SK-N-SH (cell line): Measurements from ENCODE around the gene ITGB6. TPM values are rescaled to one million over a fixed set of nuclear protein-coding genes. Genes with fewer than 3 reads are reported as not detected.

ENCODE experiments used
- CTCF ChIA-PET: fragments of 300-600, 350-600 bp; formaldehyde crosslinking; extraction: SDS; loops from one replicate; lab custom pipeline; 2021; lab: Yijun Ruan, JAX
- POLR2A ChIA-PET: fragments of 350-600 bp; sonication (Branson Sonifier 250); formaldehyde crosslinking; extraction: SDS; loops from one replicate; lab custom pipeline; 2020; ENCODE audit warnings: antibody characterized with exemption, inconsistent platforms; lab: Yijun Ruan, JAX
- DNase-seq: peaks from one replicate; pipeline ENCODE4 v3.0.0; 2012
- H2AFZ ChIP-seq: fragments of 200-600 bp; sonication (generic); 2 replicates; pipeline ENCODE4 v1.8.1; 2016; ENCODE audit warnings: antibody characterized with exemption, mild to moderate bottlenecking, low read depth
- H3F3A ChIP-seq: fragments of 200-600 bp; sonication (generic); replicated peaks from 2 replicates; pipeline ENCODE3; 2016; ENCODE audit warnings: antibody characterized with exemption, mild to moderate bottlenecking; ENCODE audit not compliant: insufficient read depth
- H3K27ac ChIP-seq, 2 experiments: fragments of 200-500 bp in 1 of 2; fragments of 200-600 bp in 1 of 2; sonication (Bioruptor generic) in 1 of 2; sonication (generic), shearing (Covaris generic) in 1 of 2; 2 replicates each; pipeline versions ENCODE4 v1.5.1 to v1.6.1; 2014 to 2016; ENCODE audit warnings: low read depth in 2 of 2, inconsistent platforms in 1 of 2, low read length in 1 of 2, mild to moderate bottlenecking in 1 of 2, mixed read lengths in 1 of 2
- H3K27me3 ChIP-seq: fragments of 200-600 bp; sonication (generic), shearing (Covaris generic); 2 replicates; pipeline ENCODE4 v1.6.1; 2016; ENCODE audit warnings: mixed run types; ENCODE audit not compliant: insufficient read depth
- H3K36me3 ChIP-seq, 2 experiments: fragments of 200-500 bp in 1 of 2; fragments of 200-600 bp in 1 of 2; sonication (Bioruptor generic) in 1 of 2; sonication (generic) in 1 of 2; replicated peaks in 1 of 2; 2 replicates each; pipeline versions ENCODE3 to v1.5.1; 2014 to 2016; ENCODE audit warnings: low read length in 1 of 2, mild to moderate bottlenecking in 1 of 2; ENCODE audit not compliant: insufficient read depth in 2 of 2, control insufficient read depth in 1 of 2
- H3K4me1 ChIP-seq, 2 experiments: fragments of 200-500 bp in 1 of 2; fragments of 200-600 bp in 1 of 2; sonication (Bioruptor generic) in 1 of 2; sonication (generic), shearing (Covaris generic) in 1 of 2; 2 replicates each; pipeline versions ENCODE4 v1.5.1 to v1.6.1; 2014 to 2016; ENCODE audit warnings: low read depth in 1 of 2, low read length in 1 of 2, mixed run types in 1 of 2; ENCODE audit not compliant: insufficient read depth in 2 of 2, control insufficient read depth in 1 of 2
- H3K4me2 ChIP-seq: fragments of 200-600 bp; sonication (generic), shearing (Covaris generic); 2 replicates; pipeline ENCODE4 v1.6.1; 2017; ENCODE audit warnings: mixed run types
- H3K4me3 ChIP-seq, 2 experiments: fragments of 200-500 bp in 1 of 2; fragments of 200-600 bp in 1 of 2; sonication (Bioruptor generic) in 1 of 2; sonication (generic), shearing (Covaris generic) in 1 of 2; 2 replicates each; pipeline versions ENCODE4 v1.5.1 to v1.8.1; 2014 to 2016; ENCODE audit warnings: low read depth in 2 of 2, inconsistent platforms in 1 of 2, low read length in 1 of 2, mild to moderate bottlenecking in 1 of 2, mixed read lengths in 1 of 2, moderate library complexity in 1 of 2
- H3K79me2 ChIP-seq: fragments of 200-600 bp; sonication (generic); 2 replicates; pipeline ENCODE4 v1.8.1; 2017; ENCODE audit warnings: mild to moderate bottlenecking; ENCODE audit not compliant: insufficient read depth
- H3K9ac ChIP-seq: fragments of 200-600 bp; sonication (generic); 2 replicates; pipeline ENCODE4 v1.6.1; 2017; ENCODE audit warnings: mixed run types
- H3K9me2 ChIP-seq: fragments of 200-600 bp; sonication (generic); 2 replicates; pipeline ENCODE4 v1.6.1; 2017; ENCODE audit warnings: mixed run types
- H3K9me3 ChIP-seq: fragments of 200-600 bp; sonication (generic); 2 replicates; pipeline ENCODE4 v1.6.1; 2017; ENCODE audit warnings: mixed run types, mild to moderate bottlenecking, moderate library complexity
- H4K20me1 ChIP-seq: fragments of 200-600 bp; sonication (generic); 2 replicates; pipeline ENCODE4 v1.6.1; 2017; ENCODE audit warnings: mild to moderate bottlenecking, mixed run types; ENCODE audit not compliant: insufficient read depth
- ELF1 ChIP-seq: IDR thresholded peaks from 2 replicates; pipeline ENCODE4 v1.4.0; 2012
- FOXJ3 ChIP-seq: sonication (generic); formaldehyde crosslinking; IDR thresholded peaks from 2 replicates; pipeline ENCODE4 v1.5.1; 2020; ENCODE audit warnings: mild to moderate bottlenecking, missing genetic modification reagents
- FOXM1 ChIP-seq: IDR thresholded peaks from 2 replicates; pipeline ENCODE4 v1.4.0; 2012; ENCODE audit warnings: low read depth, mild to moderate bottlenecking
- GATA2 ChIP-seq: sonication (generic); formaldehyde crosslinking; IDR thresholded peaks from 2 replicates; pipeline ENCODE4 v1.5.0; 2020; ENCODE audit warnings: mild to moderate bottlenecking, missing genetic modification reagents
- MEF2A ChIP-seq: IDR thresholded peaks from 2 replicates; pipeline ENCODE4 v1.4.0; 2012; ENCODE audit warnings: low read depth, borderline replicate concordance
- MXI1 ChIP-seq: IDR thresholded peaks from 2 replicates; pipeline ENCODE4 v1.6.1; 2012; ENCODE audit warnings: mild to moderate bottlenecking, low read depth, low read length, improper control_type of control experiment
- NFIC ChIP-seq: IDR thresholded peaks from 2 replicates; pipeline ENCODE4 v1.4.0; 2012; ENCODE audit warnings: borderline replicate concordance
- RAD21 ChIP-seq: IDR thresholded peaks from 2 replicates; pipeline ENCODE4 v1.6.1; 2012; ENCODE audit warnings: mild to moderate bottlenecking, low read length
- RFX5 ChIP-seq: IDR thresholded peaks from 2 replicates; pipeline ENCODE4 v1.6.1; 2012; ENCODE audit warnings: mild to moderate bottlenecking, improper control_type of control experiment, low read length
- TAF1 ChIP-seq: IDR thresholded peaks from 2 replicates; pipeline ENCODE4 v1.6.1; 2012; ENCODE audit warnings: low read depth, mild to moderate bottlenecking, low read length, moderate library complexity, borderline replicate concordance
- YY1 ChIP-seq: IDR thresholded peaks from 2 replicates; pipeline ENCODE4 v1.4.0; 2012; ENCODE audit warnings: low read depth, mild to moderate bottlenecking
- WGBS: methylation state at CpG from one replicate; pipeline ENCODE4 v1.1.6; 2017; ENCODE audit warnings: low lambda C conversion rate; 5-methylcytosine and 5-hydroxymethylcytosine counted together
- polyA plus RNA-seq, 3 experiments: library from polyadenylated mRNA; depleted of rRNA; stranded (reverse); fragments of >200 nt; gene quantifications; 2 replicates each; pipeline ENCODE4 v1.2.3, GENCODE V29; 2012

Gene ITGB6
- polyA plus RNA-seq, 1 of the 3 experiments (the other 2 are of a cell fraction): 0.10 TPM

DNA sequence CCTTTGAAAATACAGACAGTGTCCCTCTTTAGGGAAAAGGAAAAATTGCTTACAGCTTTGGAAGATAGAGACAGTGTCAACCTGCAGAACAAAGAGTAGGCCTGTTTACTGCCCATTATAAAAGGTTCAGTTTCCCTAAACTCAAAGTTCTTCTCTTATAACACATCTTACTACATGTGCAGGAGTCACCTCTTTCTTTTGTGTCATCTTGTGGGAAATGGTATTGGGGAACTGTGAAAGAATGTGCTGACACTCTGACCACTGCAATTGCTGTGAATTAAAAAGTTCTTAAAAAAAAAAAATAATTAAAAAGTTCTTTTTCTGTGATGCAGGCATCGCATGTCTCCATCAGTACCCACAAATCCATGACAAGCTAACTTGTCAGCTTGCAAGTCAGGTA lies 2.9 kb upstream of the ITGB6 start:
- H3K4me1 ChIP-seq: peaks cover 15 to 25% of the 10 kb centered on the region in 2 experiments; a peak in 3 of 4 replicates
- H3K79me2 ChIP-seq: no peaks in the 10 kb centered on the region
- no peaks in the 10 kb centered on the region for H3K9me3 ChIP-seq
- no peaks in the 10 kb centered on the region for H4K20me1 ChIP-seq
- no peaks in the 10 kb centered on the region for H3K9me2 ChIP-seq
- no peak overlapping the region for H3K27ac ChIP-seq
- no peak overlapping the region for H3K4me2 ChIP-seq
- no peaks in the 10 kb centered on the region for H3K27me3 ChIP-seq
- DNase-seq: no peak
- WGBS: 100% methylated on average over 1 of the region's 1 CpG
- no peaks in the 10 kb centered on the region for H3K36me3 ChIP-seq
- CTCF ChIA-PET: interaction anchor here (0.8 kb wide), 1 partner anchor 126 kb away, joined by 3 read pairs; no protein-coding TSS in a partner anchor
- TF ChIP-seq ELF1 (no peak), RFX5 (no peak), MXI1 (no peak), YY1 (no peak), MEF2A (no peak)
- TF ChIP-seq, all 33 proteins: peak for 0
- POLR2A ChIA-PET: no interaction called here
- no peak overlapping the region for H3K9ac ChIP-seq
- H3F3A ChIP-seq: peaks cover 36% of the 10 kb centered on the region
- no peak overlapping the region for H3K4me3 ChIP-seq
- no peak overlapping the region; the same call in 1 of the 2 replicates for H2AFZ ChIP-seq

DNA sequence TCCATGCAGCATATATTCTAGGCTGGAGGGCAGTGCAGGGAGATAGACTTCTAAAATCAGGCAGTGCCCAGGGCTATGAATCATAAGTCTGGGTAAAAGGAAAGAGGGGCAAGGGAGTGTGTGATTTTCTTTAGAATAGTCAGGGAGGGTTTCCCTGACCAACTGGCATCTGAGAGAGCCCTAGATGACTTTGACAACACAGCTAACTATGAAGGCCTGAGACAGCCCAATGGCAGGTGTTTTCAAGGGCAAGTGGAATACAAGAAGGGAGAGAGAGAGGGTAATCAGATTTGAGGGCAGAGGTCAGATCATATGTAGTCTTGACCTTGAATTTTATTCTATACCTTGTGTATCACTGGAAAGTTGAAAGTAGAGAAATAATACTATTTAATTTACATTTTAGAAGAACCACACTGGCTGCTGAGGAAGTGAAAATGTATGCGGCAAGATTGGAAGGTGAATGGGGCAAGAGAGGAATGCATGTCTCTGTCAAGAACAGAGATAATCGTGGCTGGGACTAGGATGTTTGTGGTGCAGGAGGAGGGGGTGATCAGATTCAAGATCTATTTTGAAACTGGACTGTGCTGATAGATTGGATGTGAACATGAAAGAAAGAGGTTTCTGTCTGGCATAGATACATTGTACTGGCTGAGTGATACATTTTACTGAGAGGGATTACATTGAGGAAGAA lies 1.9 kb upstream of the ITGB6 start:
- no peak overlapping the region for H3K27ac ChIP-seq
- POLR2A ChIA-PET: no interaction called here

DNA sequence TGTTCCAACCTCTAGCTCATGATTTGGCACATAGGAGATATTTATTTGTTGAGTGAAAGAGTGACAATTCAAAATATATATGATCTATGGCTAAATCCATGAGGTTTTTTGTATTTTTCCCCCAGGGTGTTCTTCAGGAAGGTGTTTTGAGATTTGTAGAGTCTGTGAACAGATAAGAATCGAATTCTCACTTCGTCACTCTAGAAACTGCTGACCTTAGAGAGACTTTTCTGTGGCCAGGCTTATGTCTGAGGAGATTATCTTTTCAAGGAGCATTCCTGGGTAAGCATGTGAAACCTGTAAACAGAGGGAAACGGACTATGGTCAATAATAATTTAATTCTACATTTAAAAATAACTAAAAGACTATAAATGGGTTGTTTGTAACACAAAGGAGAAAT lies 849 bp upstream of the ITGB6 start:
- TF ChIP-seq FOXJ3 (CRISPR knock-in tag) (no peak), FOXM1 (no peak)
- Histone ChIP-seq H3K4me2 (no peak overlapping the region), H3K27me3 (no peaks in the 10 kb centered on the region), H3F3A (peaks cover 15% of the 10 kb centered on the region), H3K79me2 (no peaks in the 10 kb centered on the region), H2AFZ (no peak overlapping the region), H3K9me3 (no peaks in the 10 kb centered on the region), H3K9me2 (no peaks in the 10 kb centered on the region), H4K20me1 (no peaks in the 10 kb centered on the region), H3K27ac (no peak overlapping the region), H3K4me1 (peaks cover 10 to 13% of the 10 kb centered on the region in 2 experiments; a peak in 3 of 4 replicates), H3K9ac (no peak overlapping the region), H3K4me3 (no peak overlapping the region), H3K36me3 (no peaks in the 10 kb centered on the region)
- WGBS: 85% methylated on average over 3 of the region's 3 CpGs
- ChIA-PET POLR2A (no interaction called here), CTCF (interaction anchor here (1.2 to 1.3 kb wide), 2 partner anchors 10 to 863 kb away, joined by 3 to 4 read pairs; no protein-coding TSS in a partner anchor)
- no peak for DNase-seq

More for the DNA sequence above, 1.9 kb upstream of the ITGB6 start:
- peaks cover 10 to 18% of the 10 kb centered on the region in 2 experiments; a peak in 3 of 4 replicates for H3K4me1 ChIP-seq
- H3K4me3 ChIP-seq: no peak overlapping the region
- peaks cover 26% of the 10 kb centered on the region for H3F3A ChIP-seq
- H2AFZ ChIP-seq: no peak overlapping the region
- no peaks in the 10 kb centered on the region for H3K9me3 ChIP-seq
- no peaks in the 10 kb centered on the region for H3K27me3 ChIP-seq
- no peak overlapping the region for H3K4me2 ChIP-seq
- DNase-seq: no peak
- TF ChIP-seq NFIC: no peak
- no peak for TF ChIP-seq TAF1
- no peak for TF ChIP-seq RAD21
- no peak for TF ChIP-seq FOXJ3 (CRISPR knock-in tag)
- TF ChIP-seq GATA2 (CRISPR knock-in tag): no peak
- no peaks in the 10 kb centered on the region for H3K9me2 ChIP-seq
- H3K36me3 ChIP-seq: no peaks in the 10 kb centered on the region
- CTCF ChIA-PET: interaction anchor here (1.2 kb wide), 1 partner anchor 862 kb away, joined by 4 read pairs; no protein-coding TSS in a partner anchor
- no peaks in the 10 kb centered on the region for H3K79me2 ChIP-seq
- H3K9ac ChIP-seq: no peak overlapping the region
- H4K20me1 ChIP-seq: no peaks in the 10 kb centered on the region
- 86% methylated on average over 2 of the region's 2 CpGs for WGBS
